Testis (tissue), 2 donors: Measurements from ENCODE around the gene HLF.

Experiments
- POLR2A ChIP-seq: fragments of 450-650 bp; IDR thresholded peaks from one replicate; pipeline ENCODE4 v1.6.1; 2017; ENCODE audit warnings: antibody characterized with exemption, mild to moderate bottlenecking, moderate library complexity
- TF ChIP-seq, protein P1 (sequence below), 3 experiments: fragments of 450-650 bp in 2 of 3; fragments of 200-600 bp in 1 of 3; sonication (generic) in 1 of 3; IDR thresholded peaks; one replicate each; pipeline ENCODE4 v1.5.1; 2016 to 2019; ENCODE audit warnings: antibody characterized with exemption in 3 of 3, mild to moderate bottlenecking in 2 of 3, moderate library complexity in 1 of 3

DNA sequence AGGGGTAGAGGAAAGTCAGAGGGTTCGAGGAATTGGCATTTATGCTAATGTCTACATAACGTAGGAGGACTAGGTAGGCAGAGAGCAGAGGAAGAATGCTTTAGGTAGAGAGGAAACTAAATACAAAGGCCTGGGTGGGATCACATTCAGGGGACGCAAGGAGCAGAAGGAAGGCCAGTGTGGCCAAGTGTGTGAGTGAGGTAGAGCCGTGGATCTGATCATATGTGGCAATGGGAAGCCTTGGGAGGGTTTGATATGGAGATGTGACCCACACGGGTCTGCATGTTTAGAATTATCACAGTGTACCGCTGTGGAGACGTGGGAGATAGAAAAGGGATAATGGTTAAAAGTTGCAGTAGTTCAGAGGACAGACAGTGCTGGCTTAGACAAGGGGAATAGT lies 43.1 kb downstream of the HLF start:
- TF ChIP-seq, protein P1, sequence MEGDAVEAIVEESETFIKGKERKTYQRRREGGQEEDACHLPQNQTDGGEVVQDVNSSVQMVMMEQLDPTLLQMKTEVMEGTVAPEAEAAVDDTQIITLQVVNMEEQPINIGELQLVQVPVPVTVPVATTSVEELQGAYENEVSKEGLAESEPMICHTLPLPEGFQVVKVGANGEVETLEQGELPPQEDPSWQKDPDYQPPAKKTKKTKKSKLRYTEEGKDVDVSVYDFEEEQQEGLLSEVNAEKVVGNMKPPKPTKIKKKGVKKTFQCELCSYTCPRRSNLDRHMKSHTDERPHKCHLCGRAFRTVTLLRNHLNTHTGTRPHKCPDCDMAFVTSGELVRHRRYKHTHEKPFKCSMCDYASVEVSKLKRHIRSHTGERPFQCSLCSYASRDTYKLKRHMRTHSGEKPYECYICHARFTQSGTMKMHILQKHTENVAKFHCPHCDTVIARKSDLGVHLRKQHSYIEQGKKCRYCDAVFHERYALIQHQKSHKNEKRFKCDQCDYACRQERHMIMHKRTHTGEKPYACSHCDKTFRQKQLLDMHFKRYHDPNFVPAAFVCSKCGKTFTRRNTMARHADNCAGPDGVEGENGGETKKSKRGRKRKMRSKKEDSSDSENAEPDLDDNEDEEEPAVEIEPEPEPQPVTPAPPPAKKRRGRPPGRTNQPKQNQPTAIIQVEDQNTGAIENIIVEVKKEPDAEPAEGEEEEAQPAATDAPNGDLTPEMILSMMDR (IDR thresholded peaks at IDR 0.05): no peak
- no peak for TF ChIP-seq POLR2A
